HG02798 (cell line): ENCODE results near the gene NTM.

Experiments
- ATAC-seq: cut with Tn5 transposase; IDR thresholded peaks from one replicate; pipeline ENCODE4 v1.9.1; 2021; ENCODE audit warnings: mild to moderate bottlenecking; ENCODE audit not compliant: unreplicated experiment, poor library complexity

The NTM gene

GRCh38 chr11:131372234-131372962, 2.0 kb downstream of the NTM start:
- ATAC-seq = no peak

GRCh38 chr11:131373095-131373725, 2.8 kb downstream of the NTM start:
- no peak for ATAC-seq

- no peak for ATAC-seq
These were observed 3.3 kb downstream of the NTM start for GRCh38 chr11:131373756-131374155.

DNA sequence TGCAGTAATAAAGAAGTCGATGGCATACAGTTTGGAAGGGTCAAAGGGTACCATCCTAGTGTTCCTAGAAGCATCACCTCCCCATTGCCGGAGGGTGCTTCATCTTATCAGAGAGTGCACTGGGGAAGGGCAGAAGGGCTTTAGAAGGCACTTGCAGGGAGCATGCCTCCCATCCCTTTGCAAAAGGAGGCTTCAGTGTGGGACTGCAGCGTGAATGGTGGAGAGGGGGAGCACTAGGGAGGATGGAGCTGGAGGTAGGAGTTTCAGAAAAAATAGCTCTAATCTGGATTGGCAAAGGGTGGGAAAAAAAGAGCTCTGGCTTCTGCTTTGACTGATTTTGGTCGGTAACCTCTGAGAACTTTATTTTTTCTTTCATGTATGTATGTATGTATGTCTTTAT, 5.0 kb downstream of the NTM start:
- ATAC-seq = no peak

- no peak for ATAC-seq
These were observed 5.5 kb downstream of the NTM start for GRCh38 chr11:131375915-131376314.

GRCh38 chr11:131378931-131379330, 8.5 kb downstream of the NTM start:
- ATAC-seq = peak; percentile 89

GRCh38 chr11:131385763-131386390, 15.5 kb downstream of the NTM start:
- no peak for ATAC-seq

DNA sequence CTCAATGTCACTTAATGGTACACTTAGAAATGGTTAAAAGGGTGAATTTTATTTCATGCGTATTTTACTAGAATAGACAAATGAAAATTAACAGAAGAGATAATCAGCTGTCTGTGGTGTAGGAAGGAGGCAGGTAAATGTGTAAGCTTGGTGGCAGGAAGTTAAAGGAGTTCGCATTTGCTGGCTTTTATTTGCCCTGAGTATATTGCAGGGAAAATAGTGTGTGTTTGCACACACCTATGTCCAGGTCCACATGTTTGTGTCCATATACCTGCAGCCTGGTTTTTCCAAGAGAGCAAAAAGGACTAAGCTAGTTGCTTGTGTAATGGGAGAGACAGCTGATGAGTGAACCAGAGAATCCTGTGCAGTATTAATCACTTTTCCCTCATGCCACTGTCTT, 16.0 kb downstream of the NTM start:
- no peak for ATAC-seq

DNA sequence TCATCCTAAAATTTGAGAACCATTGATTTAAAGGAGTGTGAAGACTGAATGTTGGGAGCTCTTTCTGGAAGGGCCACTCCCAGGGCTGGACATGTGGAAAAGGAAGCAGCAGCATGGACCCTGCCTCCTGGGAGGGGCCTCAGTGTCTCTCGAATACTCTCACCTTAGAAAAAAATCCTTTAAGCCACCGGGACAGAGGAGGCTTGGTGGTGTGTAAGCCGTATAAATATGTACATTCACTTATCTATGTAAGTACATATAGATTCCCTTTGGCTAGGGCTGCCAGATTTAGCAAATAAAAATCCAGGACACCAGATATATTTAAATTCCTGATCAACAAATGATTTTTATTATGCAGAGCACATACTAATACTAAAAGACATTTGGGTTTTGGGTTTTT, 17.6 kb downstream of the NTM start:
- no peak for ATAC-seq

DNA sequence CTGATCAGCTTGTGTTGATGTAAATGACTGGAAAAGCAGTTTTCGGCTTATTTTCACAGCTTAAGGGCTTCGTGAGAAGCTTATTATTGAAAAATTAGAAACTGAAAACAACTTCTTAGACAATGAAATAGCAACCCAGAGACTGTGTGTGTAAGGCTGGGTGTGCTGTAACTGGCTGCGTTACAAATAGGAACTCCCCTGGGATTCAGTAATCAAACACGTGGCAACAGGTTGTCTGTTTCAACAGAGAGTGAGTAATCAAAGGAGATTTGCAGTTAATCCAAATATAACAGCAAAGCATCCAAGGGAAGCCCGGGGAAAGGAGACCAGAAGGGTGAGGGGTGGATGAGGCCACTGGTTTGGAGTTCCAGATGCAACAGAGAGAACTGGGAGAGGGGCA, 19.2 kb downstream of the NTM start:
- no peak for ATAC-seq

GRCh38 chr11:131391176-131391575, 20.8 kb downstream of the NTM start:
- no peak for ATAC-seq

DNA sequence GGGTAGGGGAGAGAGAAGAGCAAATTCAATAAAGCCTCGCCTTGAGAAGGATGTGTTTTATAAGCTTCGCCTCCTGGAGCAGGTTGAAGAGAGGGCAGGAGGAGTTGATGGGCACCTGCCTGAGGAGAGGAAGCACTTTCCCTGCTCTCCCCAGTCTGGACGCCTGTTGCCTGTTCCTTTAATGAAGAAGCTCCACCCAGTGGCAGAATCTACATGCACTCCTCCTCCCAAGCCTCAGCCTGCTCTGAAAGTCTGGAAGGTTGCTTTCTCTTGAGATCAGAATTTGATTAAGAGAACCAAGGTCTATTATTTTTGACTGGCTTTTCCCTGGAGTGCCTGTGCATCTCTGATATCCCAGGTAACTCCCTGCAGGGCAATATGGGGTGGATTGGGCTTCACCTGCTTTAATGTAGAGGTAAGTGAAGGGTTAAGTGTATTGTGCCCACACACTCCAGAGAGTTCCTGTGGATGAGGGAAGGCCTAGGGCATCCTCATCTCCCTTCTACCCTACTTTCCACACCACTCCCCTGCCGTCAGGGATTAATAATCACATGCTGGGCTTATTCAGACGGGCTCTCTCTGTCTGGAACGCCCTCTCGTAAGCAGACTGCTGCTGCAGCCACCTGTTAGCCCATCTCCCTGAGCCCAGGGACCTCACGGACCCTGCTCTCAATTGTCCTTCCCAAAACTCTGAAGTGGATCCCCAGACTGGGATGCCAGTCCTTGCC, 22.3 kb downstream of the NTM start:
- no peak for ATAC-seq

DNA sequence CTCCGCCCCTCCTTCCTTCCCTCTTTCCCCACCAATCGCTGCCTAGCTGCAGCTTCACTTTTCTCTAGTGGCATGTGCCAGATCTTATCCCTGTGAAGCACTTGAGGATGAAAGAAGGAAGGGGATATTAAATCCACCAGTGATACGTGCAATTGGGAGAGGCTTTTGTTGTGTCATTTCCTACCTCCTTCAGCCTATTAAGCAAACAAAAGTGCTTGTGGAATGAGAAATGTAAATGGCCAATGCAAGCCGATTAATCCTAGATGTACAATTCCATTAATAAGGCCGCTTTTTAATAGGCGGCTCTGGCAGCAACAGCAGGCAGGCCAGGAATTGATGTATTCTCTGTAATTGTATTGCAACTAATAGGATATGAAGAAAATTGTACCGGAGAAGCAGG, 23.3 kb downstream of the NTM start:
- ATAC-seq = no peak

DNA sequence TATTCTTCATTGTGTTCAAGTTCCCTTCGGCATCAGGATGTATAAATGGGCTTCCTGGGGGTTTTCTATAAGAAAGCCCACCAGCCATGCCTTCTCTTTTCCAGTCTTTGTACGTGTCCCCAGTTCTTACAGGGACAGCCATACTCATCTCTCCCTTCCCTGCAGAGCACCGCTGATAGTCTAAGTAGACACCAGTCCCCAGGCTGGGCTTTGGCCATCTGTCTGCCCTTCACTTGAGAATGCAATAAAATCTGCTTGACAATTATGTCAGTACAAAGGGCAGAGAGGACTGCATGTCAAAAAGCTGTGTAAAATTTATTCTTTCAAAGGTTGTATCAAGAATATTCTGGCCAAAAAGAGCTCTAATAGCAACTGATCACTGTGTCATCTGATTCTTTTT, 27.3 kb downstream of the NTM start:
- ATAC-seq = no peak

GRCh38 chr11:131402040-131402439, 31.6 kb downstream of the NTM start:
- ATAC-seq = no peak

DNA sequence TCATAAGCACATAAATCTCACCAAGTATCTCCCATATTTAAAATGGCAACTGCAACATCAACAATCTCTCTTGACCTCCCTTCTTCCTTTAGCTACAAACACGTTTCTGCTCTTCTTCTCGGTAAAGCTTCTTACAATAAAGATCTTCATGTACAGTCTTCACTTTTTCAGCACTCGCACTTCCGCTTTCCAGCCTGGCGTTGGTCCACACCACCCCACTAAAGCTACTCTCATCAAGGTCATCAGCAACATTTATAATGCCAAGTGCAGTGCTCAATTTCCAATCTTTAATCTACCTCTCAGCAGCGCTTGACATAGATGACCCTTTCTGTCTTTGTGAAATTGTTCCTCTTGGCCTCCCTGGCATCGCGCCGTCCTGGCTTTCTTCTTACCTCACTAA, 33.6 kb downstream of the NTM start:
- ATAC-seq = no peak

DNA sequence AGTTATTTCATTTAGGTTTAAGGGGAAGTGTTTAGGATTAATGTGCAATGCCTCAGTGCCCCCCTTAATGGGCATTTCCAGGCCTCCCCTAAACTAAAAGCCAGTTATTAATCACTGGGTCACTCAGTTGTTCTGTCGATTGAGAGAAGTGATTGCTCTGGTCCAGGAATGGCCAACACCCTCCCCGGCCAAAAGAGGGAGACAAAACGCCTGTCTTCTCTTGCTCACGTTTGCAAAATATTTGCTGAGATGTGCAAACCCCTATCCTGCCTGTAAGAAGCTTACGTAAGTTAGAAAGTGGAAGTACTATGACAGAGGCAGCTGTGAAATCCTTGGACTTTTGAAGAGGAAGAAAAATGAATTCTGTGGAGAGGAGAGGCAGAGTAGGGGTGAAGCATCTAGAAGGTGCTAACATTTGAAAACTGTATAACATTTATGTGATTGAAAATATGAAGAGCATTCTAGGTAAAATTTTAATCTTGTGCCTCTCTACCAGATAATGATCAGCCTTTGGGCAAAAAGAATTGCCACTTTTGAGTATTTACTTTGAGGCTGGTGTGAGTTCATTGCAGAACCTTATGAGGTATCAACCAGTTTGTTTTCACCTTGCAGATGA, 37.7 kb downstream of the NTM start:
- no peak for ATAC-seq

DNA sequence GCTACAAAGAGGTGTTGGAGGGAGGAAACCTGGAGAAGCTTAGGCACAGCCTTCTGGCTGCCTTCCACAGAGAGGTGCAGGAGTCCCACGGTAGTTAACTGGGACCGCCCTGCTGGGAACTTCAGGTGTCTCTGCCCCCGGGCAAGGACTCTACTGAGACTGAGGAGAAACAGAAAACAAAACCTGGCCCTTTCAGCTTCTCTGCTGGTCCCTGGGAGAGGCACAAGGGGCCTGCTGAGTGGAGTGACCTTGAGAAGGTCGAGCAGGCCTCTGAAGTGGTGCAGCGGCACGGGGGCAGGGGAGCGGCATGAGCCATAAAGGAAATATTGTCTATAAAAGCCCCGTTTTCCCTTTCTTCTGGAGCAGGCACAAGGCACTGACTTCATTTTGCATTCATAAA, 38.9 kb downstream of the NTM start:
- ATAC-seq = no peak

DNA sequence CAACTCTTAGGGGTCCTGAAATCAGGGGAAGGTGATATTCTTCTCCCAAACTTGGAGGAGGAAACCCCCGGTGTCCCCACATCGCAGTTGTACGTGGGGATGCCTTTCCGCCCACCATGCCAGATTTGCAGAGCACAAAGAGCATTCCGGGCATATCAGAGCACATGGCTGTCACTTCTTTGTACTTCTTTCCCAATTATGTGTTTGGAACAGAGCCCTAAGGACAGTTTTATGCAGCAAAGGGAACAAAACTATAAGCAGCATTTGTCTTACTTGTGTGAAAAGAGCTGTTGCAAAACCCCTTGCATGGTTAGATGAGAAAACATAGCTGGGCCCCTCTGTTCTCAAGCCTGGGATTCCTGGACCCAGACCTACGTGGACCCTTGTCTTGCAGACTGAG, 41.2 kb downstream of the NTM start:
- ATAC-seq = no peak

- ATAC-seq = no peak
These were observed 41.6 kb downstream of the NTM start for GRCh38 chr11:131412061-131412460.

- ATAC-seq = no peak
These were observed 42.8 kb downstream of the NTM start for GRCh38 chr11:131413217-131413616.
